A673 (cell line): Measurements from ENCODE around the gene ZSWIM3. TPM values are rescaled to one million over a fixed set of nuclear protein-coding genes. Genes with fewer than 3 reads are reported as not detected.
"Not testable (repeated sequence)": the region's sequence is repeated elsewhere in the genome, so short reads cannot be mapped to it uniquely, and the experiment has no call there.

Source experiments
- BruUV-seq: library from RNA; stranded (reverse); fragments of 400-500 nt; replicated peaks from 2 replicates; lab custom pipeline; 2021; lab: Mats Ljungman, UMichigan
- CTCF ChIA-PET: fragments of 300-600 bp; sonication (Branson Sonifier 250); formaldehyde crosslinking; loops from one replicate; lab custom pipeline; 2022; ENCODE audit warnings: antibody characterized with exemption; lab: Charles Lee
- POLR2A ChIA-PET: fragments of 300-600 bp; sonication (Branson Sonifier 250); formaldehyde crosslinking; loops from one replicate; lab custom pipeline; 2022; ENCODE audit warnings: antibody characterized with exemption; ENCODE audit not compliant: low non-redundant PET; lab: Charles Lee
- DNase-seq: peaks from one replicate; pipeline ENCODE4 v3.0.0-alpha.2; 2015; ENCODE audit warnings: low spot score
- H3K27ac ChIP-seq: fragments of 200-600 bp; sonication (generic); 2 replicates; pipeline ENCODE4 v1.5.1; 2016; ENCODE audit warnings: mixed run types, low read depth, mild to moderate bottlenecking, mixed read lengths, antibody characterized with exemption, low read length; ENCODE audit not compliant: poor library complexity, severe bottlenecking
- H3K27me3 ChIP-seq: fragments of 200-600 bp; sonication (generic); replicated peaks from 2 replicates; pipeline ENCODE4 v1.6.1; 2017; ENCODE audit warnings: mixed run types, low read depth, mild to moderate bottlenecking, mixed read lengths, antibody characterized with exemption, low read length; ENCODE audit not compliant: insufficient read depth, poor library complexity
- H3K36me3 ChIP-seq: fragments of 200-600 bp; sonication (generic); 2 replicates; pipeline ENCODE4 v1.6.1; 2016; ENCODE audit warnings: mixed run types, mild to moderate bottlenecking, mixed read lengths, antibody characterized with exemption, low read length; ENCODE audit not compliant: insufficient read depth, poor library complexity, severe bottlenecking
- H3K4me1 ChIP-seq: fragments of 200-600 bp; sonication (generic); 2 replicates; pipeline ENCODE4 v1.6.1; 2017; ENCODE audit warnings: mixed run types, mild to moderate bottlenecking, mixed read lengths, antibody characterized with exemption, low read length; ENCODE audit not compliant: insufficient read depth, poor library complexity, severe bottlenecking
- H3K4me3 ChIP-seq: fragments of 200-600 bp; sonication (generic); 2 replicates; pipeline ENCODE4 v1.5.1; 2016; ENCODE audit warnings: low read depth, mixed run types, mild to moderate bottlenecking, mixed read lengths, low read length; ENCODE audit not compliant: poor library complexity, severe bottlenecking
- H3K9me3 ChIP-seq: fragments of 200-600 bp; sonication (generic); 2 replicates; pipeline ENCODE4 v1.6.1; 2016; ENCODE audit warnings: mixed run types, low read depth, mild to moderate bottlenecking, mixed read lengths, antibody characterized with exemption, low read length; ENCODE audit not compliant: poor library complexity, severe bottlenecking
- EZH2 ChIP-seq: fragments of 200-600 bp; sonication (generic); IDR thresholded peaks from 2 replicates; pipeline ENCODE4 v1.6.1; 2017; ENCODE audit warnings: borderline replicate concordance, low read depth, mild to moderate bottlenecking, mixed read lengths, antibody characterized with exemption, low read length; ENCODE audit not compliant: poor library complexity, severe bottlenecking
- intact Hi-C: fragments of 100-400 bp; cut with micrococcal nuclease; formaldehyde crosslinking; loops from one replicate; pipeline ENCODE4 v1.10.0; 2022; ENCODE audit not compliant: unreplicated experiment
- total RNA-seq: library from RNA; stranded (reverse); gene quantifications from 2 replicates; pipeline ENCODE4 v1.2.3, GENCODE V29; 2021
- TF ChIP-seq, protein P1 (sequence below): fragments of 300-800, 200-600 bp; sonication (generic); conservative IDR thresholded peaks from 2 replicates; pipeline ENCODE4 v1.5.1; 2017; ENCODE audit warnings: low read depth, mild to moderate bottlenecking, antibody characterized with exemption, low read length, moderate library complexity, mixed read lengths

Gene ZSWIM3
- total RNA-seq, 1 experiment from 2014 or later, result 2.6 TPM

DNA sequence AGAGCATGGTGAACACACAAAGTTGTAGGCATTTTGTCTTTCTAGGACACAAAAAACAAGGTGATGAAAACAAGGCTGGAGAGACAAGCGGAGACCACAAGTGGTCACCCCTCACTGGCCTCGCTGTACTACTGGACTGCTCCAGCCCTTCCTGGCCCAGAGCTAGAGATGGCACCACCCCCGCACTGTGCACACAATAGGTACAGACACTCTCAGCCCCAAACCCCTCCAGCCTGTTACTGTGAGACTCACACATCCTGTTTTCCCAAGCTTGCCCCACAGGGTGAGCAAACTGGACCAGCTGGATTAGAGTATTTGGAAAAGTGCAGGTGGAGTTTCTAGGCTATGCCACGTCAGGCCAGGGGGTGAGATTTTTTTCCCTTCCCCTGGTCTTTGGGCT is 15.2 kb downstream of the ZSWIM3 start:
- no peak overlapping the region for H3K27ac ChIP-seq
- no peak overlapping the region for H3K4me3 ChIP-seq
- no peaks in the 10 kb centered on the region for H3K4me1 ChIP-seq
- ChIA-PET CTCF (no interaction called here), POLR2A (no interaction called here)
- no peak for DNase-seq
- intact Hi-C loops, result no loop called here
- BruUV-seq, result no TSS peak
- TF ChIP-seq, protein P1, sequence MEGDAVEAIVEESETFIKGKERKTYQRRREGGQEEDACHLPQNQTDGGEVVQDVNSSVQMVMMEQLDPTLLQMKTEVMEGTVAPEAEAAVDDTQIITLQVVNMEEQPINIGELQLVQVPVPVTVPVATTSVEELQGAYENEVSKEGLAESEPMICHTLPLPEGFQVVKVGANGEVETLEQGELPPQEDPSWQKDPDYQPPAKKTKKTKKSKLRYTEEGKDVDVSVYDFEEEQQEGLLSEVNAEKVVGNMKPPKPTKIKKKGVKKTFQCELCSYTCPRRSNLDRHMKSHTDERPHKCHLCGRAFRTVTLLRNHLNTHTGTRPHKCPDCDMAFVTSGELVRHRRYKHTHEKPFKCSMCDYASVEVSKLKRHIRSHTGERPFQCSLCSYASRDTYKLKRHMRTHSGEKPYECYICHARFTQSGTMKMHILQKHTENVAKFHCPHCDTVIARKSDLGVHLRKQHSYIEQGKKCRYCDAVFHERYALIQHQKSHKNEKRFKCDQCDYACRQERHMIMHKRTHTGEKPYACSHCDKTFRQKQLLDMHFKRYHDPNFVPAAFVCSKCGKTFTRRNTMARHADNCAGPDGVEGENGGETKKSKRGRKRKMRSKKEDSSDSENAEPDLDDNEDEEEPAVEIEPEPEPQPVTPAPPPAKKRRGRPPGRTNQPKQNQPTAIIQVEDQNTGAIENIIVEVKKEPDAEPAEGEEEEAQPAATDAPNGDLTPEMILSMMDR, result no peak
- no peak for TF ChIP-seq EZH2
- no peaks in the 10 kb centered on the region for H3K9me3 ChIP-seq
- no peaks in the 10 kb centered on the region for H3K36me3 ChIP-seq
- no peaks in the 10 kb centered on the region for H3K27me3 ChIP-seq

DNA sequence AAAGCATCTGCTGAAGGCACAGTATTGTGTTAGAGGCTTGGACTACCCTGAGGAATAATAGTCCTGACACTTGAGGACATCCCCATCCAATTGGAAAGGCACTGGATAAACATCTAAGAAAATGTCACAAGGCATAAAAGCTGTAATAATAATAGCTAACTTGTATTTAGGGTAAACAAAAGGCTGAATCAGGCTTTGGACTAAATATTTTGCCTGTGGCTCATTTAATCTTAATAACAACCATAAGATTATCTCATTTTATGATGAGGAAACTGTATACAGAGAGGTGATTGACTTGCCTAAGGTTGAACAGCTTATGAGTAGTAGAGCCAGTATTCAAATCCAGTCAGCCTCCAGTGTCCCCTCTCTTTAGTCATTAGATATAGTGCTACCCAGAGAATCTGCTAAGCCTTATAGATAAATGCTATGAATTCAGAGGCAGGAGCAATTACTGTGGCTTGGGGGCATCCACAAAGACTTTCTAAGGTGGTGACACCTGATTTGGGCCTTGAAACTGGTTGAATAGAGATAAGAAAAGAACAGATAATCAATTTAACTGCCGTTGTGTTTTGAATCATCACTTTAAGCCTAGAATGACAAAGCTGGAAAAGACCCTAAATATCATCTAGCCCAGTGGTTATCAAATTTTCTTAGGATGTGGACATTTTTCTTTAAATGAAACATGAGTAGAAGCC is 16.1 kb downstream of the ZSWIM3 start:
- ChIA-PET POLR2A (no interaction called here), CTCF (no interaction called here)
- H3K4me1 ChIP-seq, result no peaks in the 10 kb centered on the region
- H3K9me3 ChIP-seq, result no peaks in the 10 kb centered on the region
- no peak overlapping the region for H3K27ac ChIP-seq
- no peak for DNase-seq
- intact Hi-C loops, result no loop called here
- no peaks in the 10 kb centered on the region for H3K27me3 ChIP-seq
- H3K36me3 ChIP-seq, result no peaks in the 10 kb centered on the region
- H3K4me3 ChIP-seq, result no peak overlapping the region
- BruUV-seq, result no TSS peak
- TF ChIP-seq, protein P1, result no peak
- TF ChIP-seq EZH2, result no peak

DNA sequence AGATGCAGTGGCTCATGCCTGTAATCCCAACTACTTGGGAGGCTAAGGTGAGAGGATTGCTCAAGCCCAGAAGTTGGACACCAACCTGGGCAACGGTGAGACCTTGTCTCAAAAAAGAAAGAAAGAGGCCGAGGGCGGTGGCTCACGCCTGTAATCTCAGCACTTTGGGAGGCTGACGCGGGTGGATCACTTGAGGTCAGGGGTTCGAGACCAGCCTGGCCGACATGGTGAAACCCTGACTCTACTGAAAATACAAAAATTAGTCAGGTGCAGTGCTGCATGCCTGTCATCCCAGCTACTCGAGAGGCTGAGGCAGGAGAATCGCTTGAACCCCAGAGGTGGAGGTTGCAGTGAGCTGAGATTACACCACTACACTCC is 16.7 kb downstream of the ZSWIM3 start:
- intact Hi-C loops, POLR2A ChIA-PET: not testable (repeated sequence)

DNA sequence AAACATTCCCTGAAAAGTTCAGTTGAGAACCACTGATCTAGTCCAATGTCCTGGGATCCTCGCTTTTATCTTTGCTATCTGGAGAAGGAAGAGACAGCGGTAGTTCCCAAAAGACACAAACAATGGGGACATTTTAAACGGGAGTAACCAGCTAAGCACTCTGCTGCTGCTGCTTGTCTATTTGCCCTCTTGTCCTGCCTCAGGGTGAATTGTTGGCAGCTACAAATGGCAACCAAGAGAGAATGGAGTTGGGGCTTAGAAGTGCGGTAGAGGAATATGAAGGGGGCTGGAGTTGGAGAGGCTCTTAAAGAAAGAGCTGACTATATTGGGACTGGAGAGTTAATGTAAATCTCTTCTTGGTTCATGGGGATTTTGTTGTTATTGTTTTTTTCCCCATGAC is 17.2 kb downstream of the ZSWIM3 start:
- POLR2A ChIA-PET, result no interaction called here
- no peaks in the 10 kb centered on the region for H3K36me3 ChIP-seq

More for the DNA sequence above, 16.7 kb downstream of the ZSWIM3 start:
- H3K4me3 ChIP-seq, BruUV-seq, H3K4me1 ChIP-seq, DNase-seq, H3K36me3 ChIP-seq, H3K27ac ChIP-seq, H3K27me3 ChIP-seq, H3K9me3 ChIP-seq, CTCF ChIA-PET: not testable (repeated sequence)

More for the DNA sequence above, 17.2 kb downstream of the ZSWIM3 start:
- no peak overlapping the region for H3K27ac ChIP-seq
- intact Hi-C loops, result no loop called here
- CTCF ChIA-PET, result no interaction called here
- H3K4me3 ChIP-seq, result no peak overlapping the region
- no peak for DNase-seq
- H3K9me3 ChIP-seq, result no peaks in the 10 kb centered on the region
- no TSS peak for BruUV-seq
- no peaks in the 10 kb centered on the region for H3K27me3 ChIP-seq
- no peak for TF ChIP-seq EZH2
- TF ChIP-seq, protein P1, result no peak
- no peaks in the 10 kb centered on the region for H3K4me1 ChIP-seq
